Measurements from ENCODE around the gene FRMPD1.
"Not testable (repeated sequence)": the region's sequence is repeated elsewhere in the genome, so short reads cannot be mapped to it uniquely, and the experiment has no call there.

FRMPD1 gene, protein sequence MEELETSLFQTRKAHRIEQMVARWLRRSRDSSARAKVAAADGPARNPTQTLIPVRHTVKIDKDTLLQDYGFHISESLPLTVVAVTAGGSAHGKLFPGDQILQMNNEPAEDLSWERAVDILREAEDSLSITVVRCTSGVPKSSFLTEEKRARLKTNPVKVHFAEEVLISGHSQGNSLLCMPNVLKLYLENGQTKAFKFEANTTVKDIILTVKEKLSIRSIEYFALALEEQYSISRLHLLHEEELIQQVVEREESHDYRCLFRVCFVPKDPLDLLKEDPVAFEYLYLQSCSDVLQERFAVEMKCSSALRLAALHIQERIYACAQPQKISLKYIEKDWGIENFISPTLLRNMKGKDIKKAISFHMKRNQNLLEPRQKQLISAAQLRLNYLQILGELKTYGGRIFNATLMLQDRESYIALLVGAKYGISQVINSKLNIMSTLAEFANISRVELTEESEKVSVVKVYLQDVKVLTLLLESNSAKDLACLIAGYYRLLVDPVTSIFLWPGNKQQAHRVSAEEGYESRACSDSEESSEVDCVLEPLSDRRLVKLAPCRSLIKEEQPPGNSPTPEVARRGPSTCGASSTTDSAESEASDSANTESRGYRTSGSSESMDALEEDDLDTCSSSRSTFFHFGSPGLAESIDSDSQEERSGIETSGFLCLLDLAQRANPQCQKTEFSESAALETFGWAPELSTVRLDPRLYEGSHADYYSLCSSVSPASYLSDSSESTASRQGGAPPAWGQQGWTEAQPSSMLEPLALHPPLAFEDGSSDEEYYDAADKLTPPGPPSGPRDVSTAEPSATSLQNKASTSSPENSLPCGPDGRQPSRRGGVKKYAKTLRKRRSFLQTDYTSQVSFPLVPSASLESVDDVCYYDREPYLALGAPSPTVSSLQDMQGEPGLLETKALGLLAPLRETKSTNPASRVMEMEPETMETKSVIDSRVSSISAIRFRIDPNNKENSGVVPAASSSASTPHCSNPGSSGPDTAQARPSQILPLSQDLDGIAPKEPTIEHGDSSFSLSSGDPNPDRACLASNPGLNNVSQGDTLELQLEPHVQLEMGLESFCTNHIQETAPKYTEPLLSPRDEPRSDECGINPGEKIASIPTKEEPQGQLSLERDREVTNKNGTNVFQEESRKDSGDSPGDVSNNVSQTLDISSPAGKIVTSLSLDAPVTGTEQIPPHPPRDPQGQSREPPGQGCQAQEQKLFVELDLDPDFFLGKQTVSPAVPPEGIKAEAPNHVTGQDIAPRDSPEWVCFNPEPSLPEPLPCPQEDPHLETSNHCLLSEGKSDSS (N-terminal part only)

DNA sequence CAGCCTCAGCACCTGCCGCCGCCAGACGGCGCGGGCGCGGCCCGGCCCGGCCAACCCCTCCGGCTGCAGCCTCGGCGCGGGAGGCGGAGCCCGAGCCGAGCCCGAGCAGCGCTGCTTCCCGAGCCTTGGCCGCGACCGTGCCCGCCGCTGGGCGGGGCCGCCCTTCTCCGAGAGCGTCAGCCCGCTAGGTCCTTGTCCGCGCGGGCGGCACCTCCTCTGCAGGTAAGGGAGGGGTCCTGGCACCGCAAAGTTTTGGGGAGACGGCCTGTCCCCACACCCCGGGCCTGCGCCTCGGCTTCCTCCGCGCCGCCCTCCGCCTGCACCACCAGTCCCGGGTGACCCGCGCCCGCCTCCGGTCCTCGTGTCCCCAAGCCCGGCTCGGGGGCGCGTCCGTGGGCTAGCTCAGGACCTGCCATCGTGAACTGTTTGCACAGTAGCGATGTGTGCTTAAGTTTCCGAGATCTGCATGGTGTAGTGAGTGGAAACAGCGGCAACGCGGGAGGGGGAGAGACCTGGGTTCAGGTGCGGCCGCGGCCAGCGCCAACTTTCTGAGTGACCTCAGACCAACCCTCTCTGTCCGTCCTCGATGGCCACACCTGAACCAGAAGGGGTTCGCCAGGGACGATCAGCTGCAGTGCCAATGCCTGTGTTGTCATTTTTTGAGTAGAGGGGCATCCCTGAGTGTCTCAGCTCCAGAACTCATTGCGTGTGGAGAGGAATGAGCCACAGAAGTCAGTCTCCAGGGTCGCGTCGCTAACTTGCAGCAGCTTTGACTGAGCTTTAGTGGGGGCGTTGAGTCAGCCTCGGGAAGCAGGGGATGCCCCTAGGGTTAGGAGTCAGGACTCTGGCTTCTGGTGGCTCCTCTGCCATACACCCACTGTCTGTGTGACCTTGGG lies at the start of gene FRMPD1:
FRMPD1 (plus strand) TSS at position 82 of the 896 bp plus-strand sequence. CDS start 41,688 bp downstream, outside the sequence.
- no peak within 1 kb of the TSS for H3K9ac ChIP-seq (ENCODE audit: low read length)

DNA sequence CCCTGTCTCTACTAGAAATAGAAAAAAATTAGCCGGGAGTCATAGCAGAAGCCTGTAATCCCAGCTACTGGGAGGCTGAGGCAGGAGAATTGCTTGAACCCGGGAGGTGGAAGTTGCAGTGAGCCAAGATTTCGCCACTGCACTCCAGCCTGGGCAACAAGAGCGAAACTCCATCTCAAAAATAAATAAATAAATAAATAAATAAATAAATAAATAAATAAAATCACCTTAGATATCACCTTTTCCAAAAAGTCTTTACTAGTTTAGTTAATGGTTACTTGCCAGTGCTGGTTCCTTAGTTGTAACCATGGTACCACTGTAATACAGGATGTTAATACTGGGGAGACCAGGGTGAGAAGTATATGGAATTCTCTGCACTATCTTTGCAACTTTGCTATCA lies 48.7 kb upstream of the FRMPD1 start:
- not testable (repeated sequence) for H3K9ac ChIP-seq (ENCODE audit: low read length); H3K27ac ChIP-seq (ENCODE audit: low read depth, low read length); H3K4me3 ChIP-seq (ENCODE audit: low read depth, low read length); H3K36me3 ChIP-seq (ENCODE audit: control insufficient read depth, insufficient read depth, low read length); H3K9me3 ChIP-seq (ENCODE audit: control insufficient read depth, insufficient read depth, low read depth, low read length); H3K27me3 ChIP-seq (ENCODE audit: control insufficient read depth, insufficient read depth, low read length); H3K4me1 ChIP-seq (ENCODE audit: control insufficient read depth, insufficient read depth, low read length)

More for the DNA sequence above, at the start of gene FRMPD1:
- no peaks in the 10 kb centered on the region for H3K9me3 ChIP-seq (ENCODE audit: control insufficient read depth, insufficient read depth, low read depth, low read length)
- H3K36me3 ChIP-seq (ENCODE audit: control insufficient read depth, insufficient read depth, low read length): no peaks in the 10 kb centered on the region
- H3K27ac ChIP-seq (ENCODE audit: low read depth, low read length): no peak within 1 kb of the TSS
- no peaks in the 10 kb centered on the region for H3K4me1 ChIP-seq (ENCODE audit: control insufficient read depth, insufficient read depth, low read length)
- H3K27me3 ChIP-seq (ENCODE audit: control insufficient read depth, insufficient read depth, low read length): peaks cover 93% of the 10 kb centered on the region
- peak within 1 kb of the TSS; percentile 77 for H3K4me3 ChIP-seq (ENCODE audit: low read depth, low read length)

DNA sequence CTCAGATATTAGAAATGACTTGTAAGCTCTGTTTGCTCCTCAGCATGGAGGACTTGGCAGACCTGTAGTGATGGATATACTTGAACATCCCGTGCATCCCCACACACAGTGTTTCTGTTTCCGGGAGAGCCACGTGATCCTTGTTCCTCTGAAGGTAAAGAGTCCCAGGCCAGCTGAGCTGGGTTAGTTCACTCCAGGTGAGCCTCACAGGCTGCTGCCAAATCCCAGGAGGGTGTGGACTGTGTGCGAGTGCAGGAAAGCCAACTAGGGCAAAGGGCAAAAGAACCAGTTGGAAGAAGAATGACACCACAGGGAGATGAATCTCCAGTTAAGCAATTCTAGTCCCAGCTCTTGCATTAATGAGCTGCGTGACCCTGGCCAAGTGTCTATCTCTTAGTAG lies 47.9 kb upstream of the FRMPD1 start:
- Histone ChIP-seq H3K36me3 (ENCODE audit: control insufficient read depth, insufficient read depth, low read length) (no peaks in the 10 kb centered on the region), H3K27ac (ENCODE audit: low read depth, low read length) (no peak overlapping the region), H3K4me1 (ENCODE audit: control insufficient read depth, insufficient read depth, low read length) (no peaks in the 10 kb centered on the region), H3K4me3 (ENCODE audit: low read depth, low read length) (no peak overlapping the region), H3K27me3 (ENCODE audit: control insufficient read depth, insufficient read depth, low read length) (peaks cover 5% of the 10 kb centered on the region; the same call in 1 of the 2 replicates), H3K9ac (ENCODE audit: low read length) (no peak overlapping the region), H3K9me3 (ENCODE audit: control insufficient read depth, insufficient read depth, low read depth, low read length) (no peaks in the 10 kb centered on the region)

DNA sequence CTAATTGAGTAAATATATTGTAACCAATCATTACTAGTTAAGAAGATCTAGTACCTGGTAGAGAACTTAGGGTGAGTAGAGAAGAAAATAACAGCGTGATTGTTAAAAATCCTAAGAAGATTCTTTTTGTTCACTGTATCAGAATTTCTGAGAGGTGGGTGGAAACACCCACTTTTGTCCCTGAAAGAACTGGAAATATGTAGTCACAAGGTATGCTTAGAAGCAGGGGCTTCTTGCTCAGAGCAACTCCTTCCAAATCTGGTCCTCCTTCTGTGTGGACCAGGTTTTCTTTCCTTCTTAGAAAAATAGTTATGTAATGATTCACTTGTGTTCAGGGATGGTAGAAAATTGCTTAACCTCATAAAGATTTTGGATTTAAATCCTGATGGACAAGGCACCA lies 46.5 kb upstream of the FRMPD1 start:
- H3K9ac ChIP-seq (ENCODE audit: low read length): no peak overlapping the region
- peaks cover 5% of the 10 kb centered on the region; the same call in 1 of the 2 replicates for H3K27me3 ChIP-seq (ENCODE audit: control insufficient read depth, insufficient read depth, low read length)
- H3K9me3 ChIP-seq (ENCODE audit: control insufficient read depth, insufficient read depth, low read depth, low read length): no peaks in the 10 kb centered on the region
- H3K4me1 ChIP-seq (ENCODE audit: control insufficient read depth, insufficient read depth, low read length): no peaks in the 10 kb centered on the region
- no peaks in the 10 kb centered on the region for H3K36me3 ChIP-seq (ENCODE audit: control insufficient read depth, insufficient read depth, low read length)
- H3K27ac ChIP-seq (ENCODE audit: low read depth, low read length): no peak overlapping the region
- no peak overlapping the region for H3K4me3 ChIP-seq (ENCODE audit: low read depth, low read length)

DNA sequence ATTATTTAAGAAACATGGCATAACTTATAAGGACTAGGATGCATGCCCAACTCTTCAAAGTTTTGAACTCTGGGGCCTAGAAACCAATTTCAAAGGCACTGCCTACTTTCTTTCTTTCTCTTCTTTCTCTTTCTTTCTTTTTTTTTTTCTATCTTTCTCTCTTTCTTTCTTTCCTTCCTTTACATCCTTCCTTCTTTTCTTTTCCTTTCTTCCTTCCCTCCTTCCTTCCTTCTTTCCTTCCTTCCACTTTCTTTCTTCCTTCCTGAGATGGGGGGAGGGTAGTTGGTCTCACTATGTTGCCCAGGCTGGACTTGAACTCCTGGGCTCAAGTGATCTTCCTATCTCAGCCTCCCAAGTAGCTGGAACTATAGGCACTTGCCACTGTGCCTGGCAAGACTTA lies 42.5 kb upstream of the FRMPD1 start:
- H3K9ac ChIP-seq (ENCODE audit: low read length): no peak overlapping the region
- H3K9me3 ChIP-seq (ENCODE audit: control insufficient read depth, insufficient read depth, low read depth, low read length): no peaks in the 10 kb centered on the region
- no peak overlapping the region for H3K27ac ChIP-seq (ENCODE audit: low read depth, low read length)
- H3K36me3 ChIP-seq (ENCODE audit: control insufficient read depth, insufficient read depth, low read length): no peaks in the 10 kb centered on the region
- H3K4me3 ChIP-seq (ENCODE audit: low read depth, low read length): no peak overlapping the region
- no peaks in the 10 kb centered on the region for H3K4me1 ChIP-seq (ENCODE audit: control insufficient read depth, insufficient read depth, low read length)
- H3K27me3 ChIP-seq (ENCODE audit: control insufficient read depth, insufficient read depth, low read length): peaks cover 5% of the 10 kb centered on the region; the same call in 1 of the 2 replicates

DNA sequence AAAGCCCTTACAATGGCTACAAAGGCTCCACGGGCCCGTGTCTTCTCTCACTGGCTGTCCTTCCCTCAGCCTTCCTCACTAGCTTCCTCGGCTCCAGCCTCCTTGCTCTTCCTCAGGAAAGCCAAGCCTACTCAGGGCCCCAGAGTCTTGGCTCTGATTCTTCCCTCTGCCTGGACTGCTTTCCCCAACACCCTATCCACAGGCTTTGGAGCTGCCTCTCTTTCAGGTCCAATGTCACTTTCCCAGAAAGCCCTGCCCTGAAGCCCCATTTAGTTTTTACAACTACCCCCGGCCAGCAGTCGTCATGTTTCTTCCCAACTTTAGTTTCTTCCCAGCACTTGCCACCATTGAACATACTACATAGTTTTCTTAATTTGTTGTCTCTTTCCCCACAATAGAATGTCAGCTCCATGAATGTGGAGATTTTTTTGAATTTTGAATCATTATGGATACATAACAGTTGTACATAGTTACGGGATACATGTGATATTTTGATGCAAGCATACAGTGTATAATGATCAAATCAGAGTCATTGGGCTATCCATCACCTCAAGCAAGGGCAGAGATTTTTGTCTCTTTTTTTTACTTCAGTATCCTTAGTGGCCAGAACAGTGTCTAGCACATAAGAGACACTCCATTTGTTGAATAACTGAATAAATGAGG lies 40.9 kb upstream of the FRMPD1 start:
- H3K9ac ChIP-seq (ENCODE audit: low read length): no peak overlapping the region
- H3K4me3 ChIP-seq (ENCODE audit: low read depth, low read length): no peak overlapping the region
- no peaks in the 10 kb centered on the region for H3K9me3 ChIP-seq (ENCODE audit: control insufficient read depth, insufficient read depth, low read depth, low read length)
- H3K4me1 ChIP-seq (ENCODE audit: control insufficient read depth, insufficient read depth, low read length): no peaks in the 10 kb centered on the region
- H3K27me3 ChIP-seq (ENCODE audit: control insufficient read depth, insufficient read depth, low read length): peaks cover 5% of the 10 kb centered on the region; the same call in 1 of the 2 replicates
- no peak overlapping the region for H3K27ac ChIP-seq (ENCODE audit: low read depth, low read length)
- no peaks in the 10 kb centered on the region for H3K36me3 ChIP-seq (ENCODE audit: control insufficient read depth, insufficient read depth, low read length)

DNA sequence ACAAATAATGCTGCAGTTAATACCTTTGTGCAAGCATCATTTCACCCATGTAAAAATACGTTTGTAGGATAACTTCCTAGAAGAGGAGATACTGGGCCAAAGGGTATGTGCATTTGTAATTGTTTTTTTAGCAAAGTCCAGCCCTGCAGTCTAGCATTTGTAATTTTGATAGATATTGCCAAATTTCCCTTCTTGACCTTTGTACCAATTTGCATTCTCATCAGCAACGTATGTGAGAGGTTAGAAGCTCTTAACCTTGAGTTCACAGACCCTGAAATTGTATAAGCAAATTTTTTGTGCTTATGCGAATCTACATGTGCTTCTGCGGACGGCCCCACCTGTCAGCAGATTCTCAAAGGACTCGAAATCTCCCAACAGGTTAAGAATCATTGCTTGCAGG lies 39.7 kb upstream of the FRMPD1 start:
- Histone ChIP-seq H3K27ac (ENCODE audit: low read depth, low read length) (no peak overlapping the region), H3K9me3 (ENCODE audit: control insufficient read depth, insufficient read depth, low read depth, low read length) (no peaks in the 10 kb centered on the region), H3K27me3 (ENCODE audit: control insufficient read depth, insufficient read depth, low read length) (peaks cover 2% of the 10 kb centered on the region; the same call in 1 of the 2 replicates), H3K4me3 (ENCODE audit: low read depth, low read length) (no peak overlapping the region), H3K36me3 (ENCODE audit: control insufficient read depth, insufficient read depth, low read length) (no peaks in the 10 kb centered on the region), H3K9ac (ENCODE audit: low read length) (no peak overlapping the region), H3K4me1 (ENCODE audit: control insufficient read depth, insufficient read depth, low read length) (no peaks in the 10 kb centered on the region)

DNA sequence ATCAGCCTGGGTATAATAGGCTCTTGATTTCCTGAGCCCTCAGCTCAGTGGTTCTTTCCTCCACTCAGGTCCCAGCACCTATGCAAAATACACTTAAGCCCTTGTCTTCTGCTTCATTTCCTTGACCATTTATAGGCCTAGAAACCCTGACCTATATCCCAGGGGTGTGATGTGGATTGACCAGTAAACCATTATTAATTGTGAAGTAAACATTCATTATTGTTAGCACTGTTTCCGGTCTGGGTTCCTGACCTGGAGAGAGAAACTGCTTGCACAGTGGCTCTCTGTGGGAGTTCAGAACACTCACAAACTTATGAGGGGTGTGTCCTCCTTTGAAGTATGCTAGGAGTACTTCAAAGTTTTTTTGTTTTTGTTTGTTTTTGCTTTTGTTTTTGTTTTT lies 38.8 kb upstream of the FRMPD1 start:
- no peaks in the 10 kb centered on the region for H3K36me3 ChIP-seq (ENCODE audit: control insufficient read depth, insufficient read depth, low read length)
- H3K9ac ChIP-seq (ENCODE audit: low read length): no peak overlapping the region
- no peaks in the 10 kb centered on the region for H3K9me3 ChIP-seq (ENCODE audit: control insufficient read depth, insufficient read depth, low read depth, low read length)
- H3K4me1 ChIP-seq (ENCODE audit: control insufficient read depth, insufficient read depth, low read length): no peaks in the 10 kb centered on the region
- H3K4me3 ChIP-seq (ENCODE audit: low read depth, low read length): no peak overlapping the region
- H3K27me3 ChIP-seq (ENCODE audit: control insufficient read depth, insufficient read depth, low read length): no peaks in the 10 kb centered on the region
- no peak overlapping the region for H3K27ac ChIP-seq (ENCODE audit: low read depth, low read length)

DNA sequence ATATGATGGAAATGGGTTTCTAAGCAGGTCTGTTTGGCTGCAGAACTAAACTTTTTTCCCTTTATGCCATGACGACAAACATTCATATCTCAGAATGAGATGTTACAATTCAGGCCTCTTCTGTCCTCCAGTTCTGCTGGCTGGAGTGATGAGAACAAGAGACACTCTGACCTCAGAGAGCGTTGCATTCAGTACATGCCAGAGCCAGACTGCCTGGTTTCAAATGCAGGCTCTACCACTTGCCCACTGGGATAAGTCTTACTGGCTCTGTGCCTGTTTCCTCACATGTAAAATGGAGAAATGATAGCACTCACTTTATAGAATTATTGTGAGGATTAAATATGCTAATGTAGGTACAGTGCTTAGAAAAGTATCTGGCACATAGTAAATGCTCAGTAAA lies 33.6 kb upstream of the FRMPD1 start:
- no peaks in the 10 kb centered on the region for H3K9me3 ChIP-seq (ENCODE audit: control insufficient read depth, insufficient read depth, low read depth, low read length)
- H3K27ac ChIP-seq (ENCODE audit: low read depth, low read length): no peak overlapping the region
- no peaks in the 10 kb centered on the region for H3K36me3 ChIP-seq (ENCODE audit: control insufficient read depth, insufficient read depth, low read length)
- no peak overlapping the region for H3K4me3 ChIP-seq (ENCODE audit: low read depth, low read length)
- no peak overlapping the region for H3K9ac ChIP-seq (ENCODE audit: low read length)
- H3K4me1 ChIP-seq (ENCODE audit: control insufficient read depth, insufficient read depth, low read length): no peaks in the 10 kb centered on the region; the same call in 1 of the 2 replicates
- no peaks in the 10 kb centered on the region for H3K27me3 ChIP-seq (ENCODE audit: control insufficient read depth, insufficient read depth, low read length)
